ENCODE results near the gene PCLAF.

DNA sequence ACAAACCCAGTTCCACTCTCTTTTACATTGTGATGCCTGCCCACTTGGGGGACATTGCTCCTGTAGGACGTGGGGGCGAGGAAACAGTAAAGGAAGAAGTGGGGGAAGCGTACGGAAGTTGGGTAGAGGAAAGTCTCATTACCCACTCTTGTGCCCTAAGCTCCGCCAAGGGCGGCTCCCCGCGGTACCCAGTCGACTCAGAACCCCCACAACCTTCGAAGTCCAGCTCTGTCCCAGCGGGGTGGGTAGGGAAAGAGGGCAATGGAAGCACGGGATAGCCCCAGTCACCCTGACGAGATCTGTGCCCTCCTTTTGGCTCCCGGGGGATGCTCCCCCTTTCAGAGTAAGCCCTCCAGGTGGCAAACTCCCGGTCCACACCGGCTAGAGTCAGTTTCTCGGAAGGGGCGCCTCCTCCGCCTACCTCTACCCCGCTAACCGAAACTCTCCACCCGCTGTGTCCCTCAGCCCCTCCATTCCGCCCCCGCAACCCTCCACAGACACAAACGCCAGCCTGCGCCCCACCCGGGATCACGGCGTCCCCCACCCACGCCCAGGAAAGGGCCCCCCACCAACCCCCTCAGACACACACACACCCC lies 25.8 kb downstream of the PCLAF start:
- TF ChIP-seq CTCF (IDR thresholded peaks at IDR 0.05; ENCODE audit: insufficient read depth, low read length, poor library complexity, severe bottlenecking) (no peak), EZH2phosphoT487 (conservative IDR thresholded peaks at IDR 0.05; ENCODE audit: low read length) (no peak)
